WI38 (cell line): Measurements from ENCODE around the gene KLB.
"Not testable (repeated sequence)": the region's sequence is repeated elsewhere in the genome, so short reads cannot be mapped to it uniquely, and the experiment has no call there.

Source experiments
- H3K4me3 ChIP-seq: 2 replicates; pipeline ENCODE4 v1.5.1; 2011; ENCODE audit warnings: low read depth, mild to moderate bottlenecking, control low read depth, low read length
- TF ChIP-seq, protein P1 (sequence below): IDR thresholded peaks from 2 replicates; pipeline ENCODE4 v1.5.1; 2012; ENCODE audit warnings: low read depth, mild to moderate bottlenecking, control low read depth, low read length

The KLB gene

GRCh38 chr4:39406763-39407583 lies at the start of gene KLB:
TSS of gene KLB (plus strand) at chr4:39406930. CDS start at chr4:39406950, 20 bp downstream.
- H3K4me3 ChIP-seq, result no peak within 1 kb of the TSS
- TF ChIP-seq, protein P1, sequence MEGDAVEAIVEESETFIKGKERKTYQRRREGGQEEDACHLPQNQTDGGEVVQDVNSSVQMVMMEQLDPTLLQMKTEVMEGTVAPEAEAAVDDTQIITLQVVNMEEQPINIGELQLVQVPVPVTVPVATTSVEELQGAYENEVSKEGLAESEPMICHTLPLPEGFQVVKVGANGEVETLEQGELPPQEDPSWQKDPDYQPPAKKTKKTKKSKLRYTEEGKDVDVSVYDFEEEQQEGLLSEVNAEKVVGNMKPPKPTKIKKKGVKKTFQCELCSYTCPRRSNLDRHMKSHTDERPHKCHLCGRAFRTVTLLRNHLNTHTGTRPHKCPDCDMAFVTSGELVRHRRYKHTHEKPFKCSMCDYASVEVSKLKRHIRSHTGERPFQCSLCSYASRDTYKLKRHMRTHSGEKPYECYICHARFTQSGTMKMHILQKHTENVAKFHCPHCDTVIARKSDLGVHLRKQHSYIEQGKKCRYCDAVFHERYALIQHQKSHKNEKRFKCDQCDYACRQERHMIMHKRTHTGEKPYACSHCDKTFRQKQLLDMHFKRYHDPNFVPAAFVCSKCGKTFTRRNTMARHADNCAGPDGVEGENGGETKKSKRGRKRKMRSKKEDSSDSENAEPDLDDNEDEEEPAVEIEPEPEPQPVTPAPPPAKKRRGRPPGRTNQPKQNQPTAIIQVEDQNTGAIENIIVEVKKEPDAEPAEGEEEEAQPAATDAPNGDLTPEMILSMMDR, result no peak

- H3K4me3 ChIP-seq, result no peak overlapping the region
- TF ChIP-seq, protein P1, result no peak
Measured at GRCh38 chr4:39357002-39357401, 49.7 kb upstream of the KLB start.

DNA sequence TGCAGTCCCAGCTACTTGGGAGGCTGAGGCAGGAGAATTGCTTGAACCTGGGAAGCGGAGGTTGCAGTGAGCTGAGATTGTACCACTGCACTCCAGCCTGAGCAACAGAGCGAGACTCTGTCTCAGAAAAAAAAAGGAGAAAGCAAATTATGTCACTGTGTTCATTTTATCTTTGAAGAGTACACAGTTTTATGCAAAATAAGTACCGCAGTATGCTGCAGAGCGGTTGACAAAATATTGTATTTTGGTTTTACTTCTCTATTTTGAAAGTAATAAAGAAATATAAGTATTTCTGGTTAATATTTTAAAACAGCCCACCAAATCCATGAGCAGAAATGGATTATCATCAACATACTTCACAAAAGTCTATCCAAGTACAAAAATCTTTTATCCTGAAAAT lies 46.1 kb upstream of the KLB start:
- not testable (repeated sequence) for H3K4me3 ChIP-seq

GRCh38 chr4:39362827-39363226 lies 43.9 kb upstream of the KLB start:
- TF ChIP-seq, protein P1, result no peak

GRCh38 chr4:39363773-39364393 lies 42.8 kb upstream of the KLB start:
- H3K4me3 ChIP-seq, result no peak overlapping the region
- TF ChIP-seq, protein P1, result no peak

More at GRCh38 chr4:39362827-39363226, 43.9 kb upstream of the KLB start:
- no peak overlapping the region for H3K4me3 ChIP-seq

- TF ChIP-seq, protein P1, result no peak
- H3K4me3 ChIP-seq, result peak overlapping the region; percentile 85
Measured at GRCh38 chr4:39365360-39365759, 41.4 kb upstream of the KLB start.

- H3K4me3 ChIP-seq, result peak within 1 kb of the TSS; percentile 85
- TF ChIP-seq, protein P1, result no peak
Measured at GRCh38 chr4:39365830-39366771, 40.6 kb upstream of the KLB start, which contains the start of gene RFC1. TSS of gene RFC1 (minus strand) at chr4:39366362. CDS start at chr4:39366241, 121 bp downstream.
